K562 (cell line): ENCODE measurements around the gene NDUFAF3. TPM values are rescaled to one million over a fixed set of nuclear protein-coding genes. Genes with fewer than 3 reads are reported as not detected.

ENCODE experiments used
- ARID1B ChIP-seq: fragments of 450-650 bp; IDR thresholded peaks from 2 replicates; pipeline ENCODE4 v1.6.1; 2016; ENCODE audit warnings: antibody characterized with exemption, mild to moderate bottlenecking, inconsistent platforms
- COPS2 ChIP-seq: fragments of 450-650 bp; conservative IDR thresholded peaks from 2 replicates; pipeline ENCODE4 v1.6.1; 2016; ENCODE audit warnings: mild to moderate bottlenecking, moderate library complexity
- E2F6 ChIP-seq, 2 experiments: IDR thresholded peaks; 2 replicates each; pipeline ENCODE4 v1.6.1; 2011; ENCODE audit warnings: borderline replicate concordance in 1 of 2, control low read depth in 1 of 2, low read depth in 1 of 2, low read length in 1 of 2, mild to moderate bottlenecking in 1 of 2, mixed read lengths in 1 of 2, moderate library complexity in 1 of 2; ENCODE audit not compliant: insufficient read depth in 1 of 2, insufficient read length in 1 of 2, poor library complexity in 1 of 2, severe bottlenecking in 1 of 2; ENCODE audit errors: extremely low read depth in 1 of 2
- EWSR1 ChIP-seq: fragments of 450-650 bp; IDR thresholded peaks from 2 replicates; pipeline ENCODE4 v1.6.1; 2018; ENCODE audit warnings: borderline replicate concordance, mild to moderate bottlenecking, low read depth, moderate library complexity; ENCODE audit not compliant: partially characterized antibody
- HES1 ChIP-seq: fragments of 450-650 bp; IDR thresholded peaks from 2 replicates; pipeline ENCODE4 v1.6.1; 2016; ENCODE audit warnings: low read depth, mild to moderate bottlenecking, moderate library complexity
- HEY1 ChIP-seq: fragments of 250-450 bp; sonication (Bioruptor Pico); IDR thresholded peaks from 2 replicates; pipeline ENCODE4 v1.5.0; 2020; ENCODE audit warnings: mild to moderate bottlenecking, moderate library complexity, borderline replicate concordance
- MAZ ChIP-seq, 2 experiments: fragments of 450-650 bp in 1 of 2; sonication (generic) in 1 of 2; formaldehyde crosslinking; IDR thresholded peaks in 1 of 2; conservative IDR thresholded peaks in 1 of 2; 2 replicates each; pipeline versions ENCODE4 v1.4.0 to v1.5.0; 2020; ENCODE audit warnings: mild to moderate bottlenecking in 1 of 2, missing genetic modification reagents in 1 of 2
- MNT ChIP-seq, 2 experiments: fragments of 450-650 bp; conservative IDR thresholded peaks; 2 replicates each; pipeline ENCODE4 v1.6.1; 2017; ENCODE audit warnings: mild to moderate bottlenecking in 2 of 2, moderate library complexity in 2 of 2
- MTA3 ChIP-seq: fragments of 450-650 bp; formaldehyde crosslinking; IDR thresholded peaks from 2 replicates; pipeline ENCODE4 v1.6.1; 2017; ENCODE audit warnings: mild to moderate bottlenecking, borderline replicate concordance
- STAG1 ChIP-seq: sonication (generic); formaldehyde crosslinking; IDR thresholded peaks from 2 replicates; pipeline ENCODE4 v1.5.0; 2020; ENCODE audit warnings: missing genetic modification reagents, borderline replicate concordance
- STAT5A ChIP-seq: IDR thresholded peaks from 2 replicates; pipeline ENCODE4 v1.6.1; 2012; ENCODE audit warnings: low read length, inconsistent platforms, borderline replicate concordance
- U2AF1 ChIP-seq: fragments of 200-400 bp; formaldehyde crosslinking; optimal IDR thresholded peaks from 2 replicates; pipeline ENCODE3; 2017; ENCODE audit warnings: mild to moderate bottlenecking, low read depth, low read length, moderate library complexity
- ZBTB26 ChIP-seq: fragments of 450-650 bp; formaldehyde crosslinking; IDR thresholded peaks from 2 replicates; pipeline ENCODE4 v1.4.0; 2022; ENCODE audit warnings: missing genetic modification characterization
- ZFX ChIP-seq: sonication (generic); formaldehyde crosslinking; IDR thresholded peaks from 2 replicates; pipeline ENCODE4 v1.8.0; 2022; ENCODE audit warnings: mild to moderate bottlenecking, missing genetic modification reagents, moderate library complexity
- ZNF23 ChIP-seq: fragments of 250-450 bp; sonication (Bioruptor Pico); IDR thresholded peaks from 2 replicates; pipeline ENCODE4 v1.4.0; 2020; ENCODE audit warnings: mild to moderate bottlenecking
- ZNF395 ChIP-seq: fragments of 200-800 bp; sonication (Bioruptor generic); IDR thresholded peaks from 2 replicates; pipeline ENCODE4 v1.6.1; 2017; ENCODE audit warnings: missing genetic modification characterization, missing compliant biosample characterization
- ZNF707 ChIP-seq: fragments of 250-450 bp; sonication (Bioruptor Pico); conservative IDR thresholded peaks from 2 replicates; pipeline ENCODE4 v1.8.0; 2022; ENCODE audit warnings: inconsistent platforms, mild to moderate bottlenecking, moderate library complexity
- ZNF740 ChIP-seq, 3 experiments: fragments of 200-800 bp in 1 of 3; sonication (Bioruptor generic) in 1 of 3; sonication (generic) in 1 of 3; formaldehyde crosslinking in 1 of 3; IDR thresholded peaks; 2 replicates each; pipeline versions ENCODE4 v1.6.1 to v1.8.0; 2016 to 2022; ENCODE audit warnings: mild to moderate bottlenecking in 2 of 3, missing compliant biosample characterization in 2 of 3, missing genetic modification characterization in 2 of 3, missing genetic modification reagents in 1 of 3
- polyA plus RNA-seq, 8 experiments: library from polyadenylated mRNA; depleted of rRNA in 4 of 8; stranded (reverse) in 5 of 8; unstranded in 3 of 8; fragments of >200 nt; fragmentation: Nextera tagmentation in 2 of 8; fragmentation: Illumina TruSeq in 1 of 8; extraction: Ambion mirVana in 2 of 8; extraction: Trizol in 1 of 8; gene quantifications; 2 replicates each; pipeline versions ENCODE4 v1.2.1 to v1.2.3, GENCODE V29; 2011 to 2014; ENCODE audit warnings: inconsistent platforms in 1 of 8, missing spikeins in 1 of 8
- total RNA-seq, 7 experiments: library from RNA; depleted of rRNA in 6 of 7; stranded (reverse); fragments of >200 nt in 6 of 7; fragmentation: Illumina TruSeq in 2 of 7; extraction: Trizol in 2 of 7; gene quantifications; 2 replicates each; pipeline versions ENCODE4 v1.2.1 to v1.2.3, GENCODE V29; 2011 to 2021; ENCODE audit warnings: low replicate concordance in 1 of 7

NDUFAF3 gene
- total and polyA plus RNA-seq, 9 of the 15 experiments (the other 6 are each of a cell fraction or from before 2014, with no cell fraction given): 17.0 to 127 (median 36.3) TPM

GRCh38 chr3:49007771-49008528 lies 14.0 kb upstream of the NDUFAF3 start (continued):
- TF ChIP-seq ZNF740 (CRISPR knock-in tag; IDR thresholded peaks at IDR 0.05): peak; percentile 82
- TF ChIP-seq ZNF740 (tag; IDR thresholded peaks at IDR 0.05): peak in 1 of 2 experiments; percentile 85; a peak in 2 of 4 replicates
- no peak for TF ChIP-seq EWSR1
- no peak for TF ChIP-seq STAG1
- peak in 1 of 2 experiments; percentile 31 for TF ChIP-seq E2F6 (IDR thresholded peaks at IDR 0.05; ENCODE audit: borderline replicate concordance in 1 of 2, extremely low read depth in 1 of 2, insufficient read depth in 1 of 2, insufficient read length in 1 of 2, low read depth in 1 of 2, low read length in 1 of 2, poor library complexity in 1 of 2, severe bottlenecking in 1 of 2)
- TF ChIP-seq STAT5A: no peak
- TF ChIP-seq ZFX (CRISPR knock-in tag): peak; percentile 13; the same call in 1 of the 2 replicates
- no peak for TF ChIP-seq HEY1 (CRISPR knock-in tag)
- no peak for TF ChIP-seq HES1
- TF ChIP-seq ZNF23 (CRISPR knock-in tag): no peak
- TF ChIP-seq MNT (conservative IDR thresholded peaks at IDR 0.05): peak; percentile 3 to 23; a peak in 1 of 4 replicates
- no peak for TF ChIP-seq U2AF1
- no peak for TF ChIP-seq ZNF395 (CRISPR knock-in tag)
- TF ChIP-seq COPS2: no peak
- TF ChIP-seq MTA3: peak; percentile 0; the same call in 1 of the 2 replicates
- TF ChIP-seq MAZ (CRISPR knock-in tag; conservative IDR thresholded peaks at IDR 0.05 in 1 of 2, IDR thresholded peaks at IDR 0.05 in 1 of 2): peak in 1 of 2 experiments; percentile 85; a peak in 3 of 4 replicates
- TF ChIP-seq ARID1B: 0 out of 2 replicates have a peak, but pooled peaks have one; percentile 7
- TF ChIP-seq ZBTB26 (CRISPR knock-in tag): no peak
- no peak for TF ChIP-seq ZNF707 (CRISPR knock-in tag)
